ENCODE results near the gene ZNF506. TPM values are rescaled to one million over a fixed set of nuclear protein-coding genes. Genes with fewer than 3 reads are reported as not detected.
"Not testable (repeated sequence)": the region's sequence is repeated elsewhere in the genome, so short reads cannot be mapped to it uniquely, and the experiment has no call there.

The ZNF506 gene
- total RNA-seq, 4 donors from 2014 or later: 18.7 to 90.3 (median 44.9) TPM

GRCh38 chr19:19805480-19805879 is 16.1 kb downstream of the ZNF506 start:
- TF ChIP-seq CTCF (IDR thresholded peaks at IDR 0.05): no peak
- no peak for TF ChIP-seq POLR2A (IDR thresholded peaks at IDR 0.05)
- intact Hi-C loops (cut with DNase I; ENCODE audit: low total_unique reads): no loop called here
- Histone ChIP-seq H3K4me3 (no peak overlapping the region), H3K36me3 (no peaks in the 10 kb centered on the region), H3K4me1 (no peaks in the 10 kb centered on the region), H3K27me3 (no peaks in the 10 kb centered on the region), H3K9me3 (no peaks in the 10 kb centered on the region), H3K27ac (no peak overlapping the region)
- no peak for DNase-seq

GRCh38 chr19:19788015-19788414 is 33.5 kb downstream of the ZNF506 start:
- no peaks in the 10 kb centered on the region for H3K27me3 ChIP-seq
- no peaks in the 10 kb centered on the region for H3K4me1 ChIP-seq
- H3K9me3 ChIP-seq: no peaks in the 10 kb centered on the region
- no peak for DNase-seq
- intact Hi-C loops (cut with DNase I; ENCODE audit: low total_unique reads): no loop called here
- no peak overlapping the region for H3K4me3 ChIP-seq
- no peak overlapping the region for H3K27ac ChIP-seq
- TF ChIP-seq CTCF (IDR thresholded peaks at IDR 0.05) (no peak), POLR2A (IDR thresholded peaks at IDR 0.05) (no peak)
- H3K36me3 ChIP-seq: no peaks in the 10 kb centered on the region

DNA sequence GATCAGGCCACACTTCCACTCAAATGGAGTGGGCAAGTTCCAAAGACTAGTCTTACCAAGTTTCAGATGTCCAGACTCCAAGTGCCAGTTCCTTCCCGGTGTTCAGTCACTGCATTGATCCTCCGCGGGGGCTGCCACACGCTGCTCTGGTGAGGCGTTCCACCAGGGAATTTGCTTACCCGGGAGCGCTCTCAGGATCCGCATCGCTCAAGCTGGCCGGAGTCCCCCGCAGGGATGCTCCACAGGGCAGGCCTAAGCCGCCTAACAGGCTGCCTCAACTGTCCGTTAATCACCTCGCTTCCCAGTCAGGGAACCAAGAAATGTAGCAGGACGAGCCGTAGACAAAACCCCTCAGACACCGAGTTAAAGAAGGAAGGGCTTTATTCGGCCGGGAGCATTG is 36.1 kb downstream of the ZNF506 start:
- H3K9me3 ChIP-seq; DNase-seq; H3K4me1 ChIP-seq; intact Hi-C loops (cut with DNase I; ENCODE audit: low total_unique reads); H3K27ac ChIP-seq; H3K36me3 ChIP-seq; H3K27me3 ChIP-seq; H3K4me3 ChIP-seq: not testable (repeated sequence)

DNA sequence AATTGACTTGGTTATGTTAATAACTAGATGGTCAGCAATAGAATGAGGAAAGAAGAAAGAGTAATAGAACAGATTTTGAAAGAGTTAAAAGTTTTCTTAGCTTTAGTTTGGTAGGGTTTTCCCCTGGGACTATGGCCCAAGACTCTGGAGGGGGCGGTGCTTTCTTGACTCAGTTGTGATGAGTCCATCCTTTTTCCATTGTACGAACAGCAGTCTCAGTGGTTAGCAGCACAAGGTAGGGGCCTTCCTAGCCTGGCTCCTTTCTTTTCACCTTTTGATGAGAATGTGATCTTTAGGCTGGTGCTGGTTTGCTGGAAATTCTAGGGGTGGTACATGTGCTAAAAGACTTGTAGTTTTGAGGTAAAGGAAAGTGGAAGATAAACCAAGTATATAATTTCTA is 38.8 kb downstream of the ZNF506 start:
- H3K27ac ChIP-seq: no peak overlapping the region
- no peaks in the 10 kb centered on the region for H3K27me3 ChIP-seq
- H3K4me1 ChIP-seq: no peaks in the 10 kb centered on the region
- no peaks in the 10 kb centered on the region for H3K9me3 ChIP-seq
- DNase-seq: no peak
- intact Hi-C loops (cut with DNase I; ENCODE audit: low total_unique reads): no loop called here
- H3K36me3 ChIP-seq: no peaks in the 10 kb centered on the region
- no peak overlapping the region for H3K4me3 ChIP-seq
- TF ChIP-seq POLR2A (IDR thresholded peaks at IDR 0.05) (no peak), CTCF (IDR thresholded peaks at IDR 0.05) (no peak)

DNA sequence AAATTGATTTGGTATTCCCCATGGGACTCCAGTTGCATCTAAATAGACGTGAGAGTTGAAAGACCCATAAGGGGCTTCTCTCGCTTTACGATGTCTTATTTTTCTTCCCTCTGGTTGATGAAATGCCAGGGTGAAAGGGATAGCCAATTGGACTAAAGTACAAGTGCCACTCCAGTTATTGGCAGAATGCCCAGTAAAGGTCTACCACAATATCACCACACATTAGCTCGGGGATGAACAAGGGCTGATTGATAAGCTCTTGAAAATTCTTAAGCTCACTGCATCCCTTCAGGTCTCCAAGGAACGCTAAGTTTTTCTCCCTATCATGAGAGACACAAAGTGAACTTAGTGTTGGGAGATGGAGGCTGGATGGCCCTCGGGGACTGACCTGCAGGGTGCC is 39.8 kb downstream of the ZNF506 start:
- H3K9me3 ChIP-seq; H3K4me3 ChIP-seq; H3K4me1 ChIP-seq; H3K36me3 ChIP-seq; H3K27me3 ChIP-seq; DNase-seq; intact Hi-C loops (cut with DNase I; ENCODE audit: low total_unique reads); H3K27ac ChIP-seq: not testable (repeated sequence)

GRCh38 chr19:19778666-19779065 is 42.9 kb downstream of the ZNF506 start:
- DNase-seq: no peak

More at GRCh38 chr19:19778666-19779065, 42.9 kb downstream of the ZNF506 start:
- TF ChIP-seq CTCF (IDR thresholded peaks at IDR 0.05) (no peak), POLR2A (IDR thresholded peaks at IDR 0.05) (no peak)
- no peak overlapping the region for H3K4me3 ChIP-seq
- no peaks in the 10 kb centered on the region for H3K36me3 ChIP-seq
- no peaks in the 10 kb centered on the region for H3K9me3 ChIP-seq
- no peaks in the 10 kb centered on the region for H3K4me1 ChIP-seq
- no peak overlapping the region for H3K27ac ChIP-seq
- intact Hi-C loops (cut with DNase I; ENCODE audit: low total_unique reads): no loop called here
- no peaks in the 10 kb centered on the region for H3K27me3 ChIP-seq
